ENCODE results near the gene MAPK10. TPM values are rescaled to one million over a fixed set of nuclear protein-coding genes. Genes with fewer than 3 reads are reported as not detected.

MAPK10 gene
- total RNA-seq, 5 donors from 2014 or later (not counting 1 experiment from before 2014, with no cell fraction given), result 0.07 to 0.35 TPM; not detected in 3

- no peaks in the 10 kb centered on the region for H3K36me3 ChIP-seq (ENCODE audit: control insufficient read depth in 2 of 2, extremely low read depth in 1 of 2, insufficient read depth in 1 of 2, low read length in 1 of 2)
- ChIA-PET POLR2A (no interaction called here), CTCF (no interaction called here)
- no peaks in the 10 kb centered on the region for H3K4me1 ChIP-seq (ENCODE audit: control insufficient read depth in 1 of 2, extremely low read depth in 1 of 2, insufficient read depth in 2 of 2, low read length in 2 of 2)
- no peak overlapping the region for H3K4me3 ChIP-seq (ENCODE audit: control insufficient read depth in 1 of 2, extremely low read depth in 1 of 2, low read length in 1 of 2)
- H3K36me3 Mint-ChIP-seq, result no peaks in the 10 kb centered on the region
- DNase-seq (no peak), ATAC-seq (replicated peaks in 1 of 4) (no peak)
- no peak overlapping the region for H3K4me3 Mint-ChIP-seq
- peaks cover 11 to 31% (median 12%) of the 10 kb centered on the region in 3 donors for H3K9me3 Mint-ChIP-seq
- no CpG with 5 or more reads among the region's 2 CpGs for WGBS (ENCODE audit: insufficient coverage)
- H3K27ac Mint-ChIP-seq, result no peak overlapping the region
- H3K9me3 ChIP-seq, result no peaks in the 10 kb centered on the region
- H3K27me3 Mint-ChIP-seq, result no peaks in the 10 kb centered on the region
- H3K27me3 ChIP-seq (replicated peaks in 1 of 2; ENCODE audit: control insufficient read depth in 2 of 2, extremely low read depth in 1 of 2, insufficient read depth in 2 of 2, low read length in 1 of 2), result no peaks in the 10 kb centered on the region
- no peak overlapping the region for H3K27ac ChIP-seq (ENCODE audit: low read length)
- H3K4me1 Mint-ChIP-seq, result no peaks in the 10 kb centered on the region
Measured at GRCh38 chr4:86108834-86109233, 251.0 kb downstream of the MAPK10 start.

DNA sequence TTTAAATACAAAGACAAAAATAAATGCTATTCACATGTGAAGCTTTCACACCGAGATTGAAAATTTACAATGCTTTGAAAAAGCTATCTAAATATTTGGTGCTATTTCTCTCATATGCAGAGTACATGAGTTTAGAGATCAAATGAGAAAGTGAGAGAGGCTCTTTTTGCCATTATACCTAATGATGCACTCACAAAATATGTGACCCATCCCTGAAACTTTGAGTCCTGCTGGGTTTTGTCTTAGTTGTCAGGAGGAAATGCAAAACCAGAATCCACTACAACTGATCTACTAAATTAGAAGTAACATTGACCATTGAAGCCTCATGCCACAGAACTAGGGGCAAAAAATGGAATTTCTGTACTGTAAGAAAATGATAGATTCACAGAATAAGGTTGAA, 251.7 kb downstream of the MAPK10 start:
- Histone ChIP-seq H3K9me3 (no peaks in the 10 kb centered on the region), H3K36me3 (ENCODE audit: control insufficient read depth in 2 of 2, extremely low read depth in 1 of 2, insufficient read depth in 1 of 2, low read length in 1 of 2) (no peaks in the 10 kb centered on the region), H3K4me1 (ENCODE audit: control insufficient read depth in 1 of 2, extremely low read depth in 1 of 2, insufficient read depth in 2 of 2, low read length in 2 of 2) (no peaks in the 10 kb centered on the region), H3K4me3 (ENCODE audit: control insufficient read depth in 1 of 2, extremely low read depth in 1 of 2, low read length in 1 of 2) (no peak overlapping the region), H3K27me3 (replicated peaks in 1 of 2; ENCODE audit: control insufficient read depth in 2 of 2, extremely low read depth in 1 of 2, insufficient read depth in 2 of 2, low read length in 1 of 2) (no peaks in the 10 kb centered on the region), H3K27ac (ENCODE audit: low read length) (no peak overlapping the region)
- ChIA-PET CTCF (no interaction called here), POLR2A (interaction anchor here in 1 of 2 donors (0.8 kb wide), 1 partner anchor 12 kb away, joined by 3 read pairs; no protein-coding TSS in a partner anchor)
- Mint-ChIP-seq H3K4me1 (no peaks in the 10 kb centered on the region), H3K4me3 (no peak overlapping the region), H3K27ac (no peak overlapping the region), H3K9me3 (peaks cover 12 to 27% (median 14%) of the 10 kb centered on the region in 3 donors), H3K27me3 (no peaks in the 10 kb centered on the region), H3K36me3 (no peaks in the 10 kb centered on the region)
- DNase-seq (no peak), ATAC-seq (replicated peaks in 1 of 4) (no peak)
- no CpG with 5 or more reads among the region's 1 CpG for WGBS (ENCODE audit: insufficient coverage)

DNA sequence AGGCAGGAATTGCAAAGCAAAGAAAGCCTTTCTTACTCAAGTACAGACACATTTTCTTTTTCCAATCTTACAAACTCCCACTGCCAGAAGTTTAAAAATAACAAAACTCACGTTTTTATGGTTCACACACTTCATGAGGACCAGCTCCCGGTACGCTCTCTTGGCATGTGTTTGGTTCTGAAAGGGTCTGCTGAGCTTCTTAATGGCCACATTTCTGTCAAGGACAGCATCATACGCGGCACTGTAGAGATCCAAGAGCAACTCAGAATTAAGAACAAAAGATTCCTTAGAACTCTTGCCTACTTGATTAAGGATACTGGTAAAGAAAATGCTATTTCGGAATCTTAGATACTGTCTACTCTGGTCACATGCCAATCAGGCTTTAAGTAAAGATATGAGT, 252.7 kb downstream of the MAPK10 start:
- Histone ChIP-seq H3K4me3 (ENCODE audit: control insufficient read depth in 1 of 2, extremely low read depth in 1 of 2, low read length in 1 of 2) (no peak overlapping the region), H3K27me3 (replicated peaks in 1 of 2; ENCODE audit: control insufficient read depth in 2 of 2, extremely low read depth in 1 of 2, insufficient read depth in 2 of 2, low read length in 1 of 2) (no peaks in the 10 kb centered on the region), H3K9me3 (no peaks in the 10 kb centered on the region), H3K36me3 (ENCODE audit: control insufficient read depth in 2 of 2, extremely low read depth in 1 of 2, insufficient read depth in 1 of 2, low read length in 1 of 2) (no peaks in the 10 kb centered on the region), H3K27ac (ENCODE audit: low read length) (no peak overlapping the region), H3K4me1 (ENCODE audit: control insufficient read depth in 1 of 2, extremely low read depth in 1 of 2, insufficient read depth in 2 of 2, low read length in 2 of 2) (no peaks in the 10 kb centered on the region)
- ATAC-seq (replicated peaks in 1 of 4), result no peak
- DNase-seq, result no peak
- ChIA-PET POLR2A (interaction anchor here in 1 of 2 donors (0.8 kb wide), 1 partner anchor 11 kb away, joined by 3 read pairs; no protein-coding TSS in a partner anchor), CTCF (no interaction called here)
- Mint-ChIP-seq H3K36me3 (no peaks in the 10 kb centered on the region), H3K4me1 (no peaks in the 10 kb centered on the region), H3K4me3 (no peak overlapping the region), H3K27ac (no peak overlapping the region), H3K9me3 (peaks cover 1 to 19% (median 10%) of the 10 kb centered on the region in 3 donors), H3K27me3 (no peaks in the 10 kb centered on the region)
- no CpG with 5 or more reads among the region's 6 CpGs for WGBS (ENCODE audit: insufficient coverage)

DNA sequence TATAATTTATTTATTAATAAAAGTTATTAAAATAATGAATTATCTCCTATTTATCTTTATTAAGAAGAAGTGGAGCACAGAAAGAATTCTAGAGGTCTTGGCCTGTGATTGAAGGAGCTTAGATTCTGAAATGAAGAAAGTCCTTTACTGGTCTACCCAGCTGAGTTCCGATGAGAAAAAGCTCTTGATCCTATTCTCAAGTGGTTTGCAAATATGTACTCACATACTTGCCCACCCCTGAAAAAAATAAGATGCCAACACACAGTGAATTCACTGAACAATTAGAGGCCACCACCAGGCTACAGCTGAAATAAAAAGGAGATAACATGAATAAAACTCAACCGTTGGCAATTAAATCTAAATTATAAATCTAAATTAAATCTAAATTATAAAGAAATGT, 253.4 kb downstream of the MAPK10 start:
- H3K9me3 Mint-ChIP-seq, result peaks cover 0 to 18% (median 7%) of the 10 kb centered on the region in 3 donors
- no peak overlapping the region for H3K27ac Mint-ChIP-seq
- H3K27me3 ChIP-seq (replicated peaks in 1 of 2; ENCODE audit: control insufficient read depth in 2 of 2, extremely low read depth in 1 of 2, insufficient read depth in 2 of 2, low read length in 1 of 2), result no peaks in the 10 kb centered on the region
- H3K4me3 Mint-ChIP-seq, result no peak overlapping the region
- no peak overlapping the region for H3K27ac ChIP-seq (ENCODE audit: low read length)
- H3K36me3 ChIP-seq (ENCODE audit: control insufficient read depth in 2 of 2, extremely low read depth in 1 of 2, insufficient read depth in 1 of 2, low read length in 1 of 2), result no peaks in the 10 kb centered on the region
- ChIA-PET POLR2A (no interaction called here), CTCF (interaction anchor here in 1 of 2 donors (0.7 kb wide), 1 partner anchor 14 kb away, joined by 3 read pairs; no protein-coding TSS in a partner anchor)
- no peaks in the 10 kb centered on the region for H3K4me1 ChIP-seq (ENCODE audit: control insufficient read depth in 1 of 2, extremely low read depth in 1 of 2, insufficient read depth in 2 of 2, low read length in 2 of 2)
- no peak overlapping the region for H3K4me3 ChIP-seq (ENCODE audit: control insufficient read depth in 1 of 2, extremely low read depth in 1 of 2, low read length in 1 of 2)
- no peaks in the 10 kb centered on the region for H3K9me3 ChIP-seq
- WGBS (ENCODE audit: insufficient coverage), result no CpG with 5 or more reads among the region's 2 CpGs
- no peak for ATAC-seq (replicated peaks in 1 of 4)
- no peaks in the 10 kb centered on the region for H3K36me3 Mint-ChIP-seq
- H3K27me3 Mint-ChIP-seq, result no peaks in the 10 kb centered on the region
- DNase-seq, result no peak
- H3K4me1 Mint-ChIP-seq, result no peaks in the 10 kb centered on the region

GRCh38 chr4:86101841-86102240, 258.0 kb downstream of the MAPK10 start:
- Histone ChIP-seq H3K27me3 (replicated peaks in 1 of 2; ENCODE audit: control insufficient read depth in 2 of 2, extremely low read depth in 1 of 2, insufficient read depth in 2 of 2, low read length in 1 of 2) (no peaks in the 10 kb centered on the region), H3K4me3 (ENCODE audit: control insufficient read depth in 1 of 2, extremely low read depth in 1 of 2, low read length in 1 of 2) (no peak overlapping the region), H3K9me3 (no peaks in the 10 kb centered on the region), H3K27ac (ENCODE audit: low read length) (no peak overlapping the region), H3K36me3 (ENCODE audit: control insufficient read depth in 2 of 2, extremely low read depth in 1 of 2, insufficient read depth in 1 of 2, low read length in 1 of 2) (no peaks in the 10 kb centered on the region), H3K4me1 (ENCODE audit: control insufficient read depth in 1 of 2, extremely low read depth in 1 of 2, insufficient read depth in 2 of 2, low read length in 2 of 2) (no peaks in the 10 kb centered on the region)
- H3K4me1 Mint-ChIP-seq, result no peaks in the 10 kb centered on the region
- no peak for ATAC-seq (replicated peaks in 1 of 4)
- H3K27ac Mint-ChIP-seq, result no peak overlapping the region
- DNase-seq, result no peak
- H3K4me3 Mint-ChIP-seq, result no peak overlapping the region
- WGBS (ENCODE audit: insufficient coverage), result no CpG with 5 or more reads among the region's 2 CpGs
- H3K27me3 Mint-ChIP-seq, result no peaks in the 10 kb centered on the region
- peaks cover 0 to 8% (median 2%) of the 10 kb centered on the region in 3 donors for H3K9me3 Mint-ChIP-seq
- ChIA-PET CTCF (no interaction called here), POLR2A (no interaction called here)
- no peaks in the 10 kb centered on the region for H3K36me3 Mint-ChIP-seq

- H3K27ac ChIP-seq (ENCODE audit: low read length), result no peak overlapping the region
- no peak overlapping the region for H3K4me3 ChIP-seq (ENCODE audit: control insufficient read depth in 1 of 2, extremely low read depth in 1 of 2, low read length in 1 of 2)
- no peaks in the 10 kb centered on the region for H3K4me1 ChIP-seq (ENCODE audit: control insufficient read depth in 1 of 2, extremely low read depth in 1 of 2, insufficient read depth in 2 of 2, low read length in 2 of 2)
- Mint-ChIP-seq H3K4me3 (no peak overlapping the region), H3K36me3 (no peaks in the 10 kb centered on the region), H3K27me3 (no peaks in the 10 kb centered on the region), H3K4me1 (no peaks in the 10 kb centered on the region), H3K27ac (no peak overlapping the region), H3K9me3 (peaks cover 0 to 8% (median 2%) of the 10 kb centered on the region in 3 donors)
- no peaks in the 10 kb centered on the region for H3K9me3 ChIP-seq
- no peak for ATAC-seq (replicated peaks in 1 of 4)
- no peak for DNase-seq
- ChIA-PET CTCF (no interaction called here), POLR2A (no interaction called here)
- H3K27me3 ChIP-seq (replicated peaks in 1 of 2; ENCODE audit: control insufficient read depth in 2 of 2, extremely low read depth in 1 of 2, insufficient read depth in 2 of 2, low read length in 1 of 2), result no peaks in the 10 kb centered on the region
- no peaks in the 10 kb centered on the region for H3K36me3 ChIP-seq (ENCODE audit: control insufficient read depth in 2 of 2, extremely low read depth in 1 of 2, insufficient read depth in 1 of 2, low read length in 1 of 2)
Measured at GRCh38 chr4:86101410-86101809, 258.4 kb downstream of the MAPK10 start.
